OCI-M1 (cell line): Measurements from ENCODE around the gene TMEM135.
"Not testable (repeated sequence)": the region's sequence is repeated elsewhere in the genome, so short reads cannot be mapped to it uniquely, and the experiment has no call there.

ENCODE experiments used
- DNase-seq: peaks from one replicate; lab custom pipeline; 2025; lab: John Stamatoyannopoulos, UW

TMEM135 gene

DNA sequence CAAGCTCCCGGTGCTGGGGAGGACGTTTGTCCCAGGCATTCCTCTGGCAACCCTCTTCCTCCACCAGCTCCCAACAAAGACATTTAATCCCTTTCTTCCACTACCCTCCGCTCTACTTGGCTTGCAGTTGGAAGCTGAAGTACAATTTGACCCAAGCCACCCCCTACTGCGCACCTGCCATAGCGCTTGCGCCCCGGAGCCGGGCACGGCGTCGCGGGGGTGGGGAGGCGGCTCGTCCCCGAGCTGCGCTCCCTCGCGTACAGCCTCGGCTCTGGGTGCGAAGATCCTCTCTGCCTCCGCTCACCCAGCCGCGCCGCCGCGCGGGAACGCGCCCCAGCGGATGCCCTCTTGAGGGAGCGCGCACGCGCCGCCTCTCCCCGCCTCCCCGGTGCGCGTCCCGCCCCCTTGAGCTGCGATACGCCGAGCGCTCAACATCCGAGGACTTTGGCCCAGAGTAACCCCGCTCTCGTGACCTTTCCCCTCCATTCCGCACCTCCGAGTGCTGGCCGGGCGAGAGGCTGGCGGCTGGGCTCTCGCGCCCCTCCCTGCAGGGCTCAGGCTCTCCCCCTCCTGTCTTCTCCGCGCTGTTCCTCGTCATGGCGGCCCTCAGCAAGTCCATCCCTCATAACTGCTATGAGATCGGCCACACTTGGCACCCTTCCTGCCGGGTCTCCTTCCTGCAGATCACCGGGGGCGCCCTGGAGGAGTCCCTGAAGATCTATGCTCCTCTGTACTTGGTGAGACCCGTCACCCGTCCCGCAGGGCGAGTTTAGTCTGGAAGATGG, at the start of gene TMEM135:
TSS of gene TMEM135 (plus strand) at position 485 of the 785 bp plus-strand sequence. CDS start at position 597, 112 bp downstream.
- peak; percentile 100 for DNase-seq

DNA sequence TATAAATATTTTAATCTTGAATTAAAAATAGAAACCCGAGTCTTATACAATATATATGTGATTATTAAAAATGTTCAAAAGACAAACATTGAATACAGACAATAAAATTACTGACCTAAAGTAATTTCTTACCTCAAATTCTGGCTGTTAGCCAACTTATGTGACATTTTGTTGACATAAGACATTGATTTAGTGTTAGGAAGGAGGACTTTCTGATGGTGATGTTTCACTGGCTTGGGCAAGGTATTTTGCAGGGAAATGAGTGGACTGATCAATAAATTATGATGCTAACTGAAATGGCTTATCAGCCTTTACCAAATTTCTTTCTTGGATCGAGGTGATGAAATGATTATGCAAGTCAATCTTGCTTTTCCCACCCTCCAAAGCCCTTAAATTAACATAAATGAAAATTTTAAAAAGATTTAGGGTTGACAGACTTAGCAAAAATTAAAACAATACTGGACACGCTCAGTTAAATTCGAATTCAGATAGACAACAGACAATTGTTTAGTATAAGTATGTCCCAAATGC, 49.3 kb upstream of the TMEM135 start:
- DNase-seq: no peak

DNA sequence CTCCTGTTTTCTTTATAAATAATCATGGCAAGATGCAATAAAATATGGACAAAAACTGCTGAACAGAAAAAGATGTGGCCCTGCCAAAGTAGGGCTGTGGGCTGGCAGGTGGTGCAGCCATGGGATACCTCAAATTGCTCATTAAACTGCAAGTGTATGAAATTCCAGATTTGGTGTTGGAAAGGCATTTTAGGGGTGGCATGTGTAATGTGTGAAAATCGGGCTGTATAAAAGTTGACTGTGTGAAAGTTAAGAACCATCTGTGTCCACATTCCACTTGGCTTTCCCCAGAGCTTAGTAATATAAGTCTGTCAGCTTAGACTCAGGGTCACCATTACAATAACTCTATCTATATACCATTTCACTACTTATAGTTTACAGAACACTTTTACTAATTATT, 47.7 kb upstream of the TMEM135 start:
- no peak for DNase-seq

DNA sequence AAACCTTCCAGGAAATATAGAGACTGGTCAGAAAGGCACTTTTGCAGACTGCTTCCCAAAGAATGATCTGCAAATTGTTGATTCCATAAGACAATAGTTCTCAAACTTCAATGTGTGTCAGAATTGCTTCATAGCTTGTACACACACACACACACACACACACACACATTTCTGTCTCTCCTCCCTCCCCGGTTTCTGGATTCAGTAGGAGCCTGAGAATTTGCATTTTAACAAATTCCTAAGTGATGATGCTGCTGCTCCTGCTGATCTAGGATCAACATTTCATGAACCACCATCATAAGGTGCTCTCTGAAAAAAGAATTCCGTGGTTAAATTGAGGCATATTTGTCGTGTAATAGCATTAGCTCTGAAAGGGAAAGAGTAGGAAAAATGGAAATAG, 47.2 kb upstream of the TMEM135 start:
- DNase-seq: no peak

DNA sequence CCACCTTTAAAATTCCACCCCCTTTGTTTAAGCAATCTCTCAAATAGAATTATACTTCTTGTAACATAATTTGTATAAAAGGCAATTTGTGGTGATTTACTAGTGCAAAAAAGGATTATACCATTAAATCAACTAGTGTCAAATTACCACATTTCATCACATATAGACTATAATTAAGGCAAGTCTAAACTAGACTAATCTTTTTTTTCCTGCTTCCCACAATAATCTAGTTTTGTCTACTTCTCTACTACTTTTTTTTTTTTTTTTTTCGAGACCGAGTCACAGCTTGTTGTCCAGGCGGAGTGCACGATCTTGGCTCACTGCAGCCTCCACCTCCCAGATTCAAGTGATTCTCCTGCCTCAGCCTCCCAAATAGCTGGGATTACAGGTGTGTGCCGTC, 46.4 kb upstream of the TMEM135 start:
- DNase-seq: no peak

DNA sequence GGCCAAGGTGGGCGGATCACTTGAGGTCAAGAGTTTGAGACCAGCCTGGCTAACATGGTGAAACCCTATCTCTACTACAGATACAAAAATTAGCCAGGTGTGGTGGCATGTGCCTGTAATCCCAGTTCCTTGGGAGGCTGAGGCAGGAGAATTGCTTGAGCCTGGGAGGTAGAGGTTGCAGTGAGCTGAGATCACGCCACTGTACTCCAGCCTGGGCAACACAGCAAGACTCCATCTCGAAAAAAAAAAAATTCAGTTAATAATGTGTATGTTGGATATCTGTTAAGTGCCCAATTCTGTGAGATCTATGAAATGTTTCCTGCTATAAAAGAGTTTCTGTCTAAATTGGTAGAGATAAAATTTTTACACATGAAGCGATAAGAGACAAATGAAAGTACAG, 45.4 kb upstream of the TMEM135 start:
- DNase-seq: not testable (repeated sequence)

DNA sequence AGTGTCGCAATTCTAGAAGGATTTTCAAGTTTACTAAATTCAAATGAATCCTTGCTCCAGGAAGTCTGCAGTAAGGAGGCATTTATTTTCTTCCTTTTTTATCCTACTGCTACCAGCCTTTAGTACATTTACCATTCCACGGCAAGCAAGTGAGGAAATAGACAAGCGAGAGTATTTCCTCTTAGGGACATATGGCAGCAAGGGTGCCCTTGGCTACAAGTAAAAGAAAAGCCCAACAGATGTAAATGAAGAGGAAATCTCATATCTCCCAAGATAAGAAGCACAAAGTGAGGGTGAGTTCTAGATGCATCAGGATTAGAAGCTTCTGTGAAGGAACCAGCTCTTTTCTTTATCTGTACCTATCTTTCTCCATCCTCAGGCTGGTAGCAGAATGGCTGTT, 44.7 kb upstream of the TMEM135 start:
- DNase-seq: no peak

DNA sequence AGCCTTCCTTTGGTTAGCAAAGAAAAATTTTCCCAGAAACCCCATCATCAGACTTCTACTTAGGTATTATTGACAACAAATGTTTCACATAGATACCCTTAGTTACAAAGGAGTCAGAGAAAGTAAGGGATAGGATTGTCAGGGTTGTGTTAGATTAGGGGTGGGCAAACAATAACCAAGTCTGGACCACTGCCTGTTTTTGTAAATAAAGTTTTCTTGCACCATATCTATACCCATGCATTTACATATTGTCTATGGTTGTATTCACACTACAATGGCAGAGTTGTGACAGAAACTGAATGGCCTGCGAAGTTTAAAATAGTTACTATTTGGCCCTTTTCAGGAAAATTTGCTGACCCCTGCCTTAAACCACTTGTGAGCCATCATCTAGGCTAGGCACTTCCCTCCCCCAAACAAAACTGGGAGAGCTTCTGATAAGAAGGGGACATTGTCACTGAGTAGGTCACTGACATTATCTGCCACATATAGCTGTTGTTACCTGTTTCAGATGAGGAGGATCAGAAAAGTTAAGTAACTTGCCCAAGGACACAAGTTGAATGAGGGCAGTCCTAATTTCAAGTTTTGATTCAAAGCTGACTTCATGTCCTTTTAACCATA, 40.7 kb upstream of the TMEM135 start:
- peak; percentile 60 for DNase-seq

DNA sequence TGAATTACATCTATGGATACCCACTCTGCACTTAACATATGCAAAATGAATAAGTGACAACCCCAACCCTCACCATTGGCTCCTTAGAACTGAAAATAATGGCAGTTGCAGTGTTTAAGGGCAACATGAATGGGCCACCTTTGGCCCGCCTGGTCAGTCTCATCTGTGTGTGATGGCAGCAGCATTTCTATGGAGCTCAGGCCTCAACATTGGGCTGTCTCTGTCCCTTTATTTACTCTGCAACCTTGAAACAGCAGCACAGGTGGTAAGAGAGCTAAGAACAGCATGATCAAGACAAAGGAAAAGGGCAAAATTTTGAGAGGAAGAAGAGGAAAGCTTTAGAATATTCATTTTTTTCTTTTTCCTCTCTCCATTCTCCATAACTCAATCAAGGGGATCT, 38.3 kb upstream of the TMEM135 start:
- no peak for DNase-seq

DNA sequence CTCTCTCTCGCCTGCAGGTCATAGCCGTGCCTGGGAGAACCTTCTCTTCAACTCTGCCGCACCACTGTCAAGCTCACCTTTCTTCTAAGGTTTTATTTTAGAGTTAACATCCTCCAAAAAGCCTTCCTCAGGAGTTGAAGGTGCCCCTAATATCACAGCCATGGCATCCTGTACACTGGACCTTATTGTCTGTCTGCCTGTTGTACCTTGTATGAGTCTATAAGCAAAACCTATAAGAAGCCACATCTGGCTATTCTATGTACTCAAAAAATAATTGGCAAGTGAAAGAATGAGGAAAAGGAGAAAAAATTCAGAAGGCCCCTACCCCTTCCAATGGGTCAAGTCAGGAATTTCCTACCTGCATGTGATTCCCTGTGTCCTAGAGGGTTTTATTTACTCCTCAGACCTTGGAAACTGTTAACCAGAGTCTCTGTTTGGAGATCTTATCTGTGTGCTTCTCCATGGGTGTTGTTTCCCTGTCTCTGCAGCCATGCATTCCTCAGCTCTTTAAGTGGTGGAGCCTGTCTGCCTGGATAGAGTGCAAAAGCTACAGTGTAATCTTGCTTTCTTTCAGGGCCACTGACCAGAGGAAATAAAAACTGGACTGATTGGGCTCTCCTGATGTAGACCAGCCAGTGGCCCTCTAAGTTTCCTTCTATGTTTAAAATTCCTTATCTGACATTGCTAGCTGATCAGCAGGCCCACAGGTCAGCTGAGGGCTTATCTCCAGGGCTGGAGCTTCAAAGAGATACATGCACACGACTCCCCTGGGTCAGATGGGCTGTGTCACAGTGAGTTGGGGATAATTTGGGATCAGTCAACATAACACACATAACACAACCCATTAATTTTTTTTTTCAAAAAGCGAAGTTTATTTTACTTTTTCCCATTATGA, 37.6 kb upstream of the TMEM135 start:
- peak; percentile 99 for DNase-seq

DNA sequence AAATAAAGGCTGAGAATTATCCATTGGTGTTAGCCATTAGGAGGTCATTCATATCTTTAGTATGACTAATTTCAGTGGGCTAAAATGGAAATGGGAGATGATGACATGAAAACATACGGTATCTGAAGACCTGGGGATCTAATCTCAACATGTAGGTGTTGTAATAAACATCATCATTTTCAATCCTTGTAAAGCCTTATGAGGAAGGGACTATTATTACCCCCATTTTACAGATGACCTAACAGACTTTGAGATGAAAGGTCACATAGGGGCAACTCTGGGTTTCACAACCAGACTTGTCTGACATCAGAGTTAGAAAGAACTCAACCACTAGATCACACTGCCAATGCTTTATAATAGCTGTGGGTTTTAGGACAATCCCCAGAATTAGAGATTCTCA, 34.8 kb upstream of the TMEM135 start:
- DNase-seq: peak; percentile 77

DNA sequence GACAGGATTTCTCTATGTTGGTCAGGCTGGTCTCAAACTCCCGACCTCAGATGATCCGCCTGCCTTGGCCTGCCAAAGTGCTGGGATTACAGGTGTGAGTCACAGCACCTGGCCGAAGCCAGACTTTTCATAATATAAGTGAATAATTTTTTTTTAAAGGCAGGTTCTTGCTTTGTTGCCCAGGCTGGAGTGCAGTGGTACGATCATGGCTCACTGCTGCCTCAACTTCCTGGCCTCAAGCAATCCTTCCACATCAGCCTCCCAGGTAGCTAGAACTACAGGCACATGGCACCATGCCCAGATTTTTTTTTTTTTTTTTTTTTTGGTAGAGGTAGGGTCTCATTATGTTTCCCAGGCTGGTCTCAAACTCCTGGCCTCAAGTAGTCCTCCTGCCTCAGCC, 33.5 kb upstream of the TMEM135 start:
- DNase-seq: not testable (repeated sequence)

DNA sequence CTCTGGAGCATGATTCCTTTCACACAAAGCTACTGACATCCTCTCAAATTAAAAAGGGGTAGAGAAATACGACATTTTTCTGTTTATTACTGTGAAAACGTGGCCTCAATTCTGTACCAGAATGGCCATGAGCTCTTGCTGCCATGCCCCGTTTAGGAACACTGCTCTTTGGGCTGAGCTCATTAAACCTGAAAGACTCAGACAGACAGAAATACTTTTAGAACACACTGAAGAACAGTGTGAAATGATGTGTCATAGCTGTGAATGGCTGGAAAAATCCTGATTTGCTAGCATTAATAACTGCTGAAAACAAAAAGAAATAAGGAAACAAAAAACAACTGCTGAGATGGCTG, 32.2 kb upstream of the TMEM135 start:
- no peak for DNase-seq

DNA sequence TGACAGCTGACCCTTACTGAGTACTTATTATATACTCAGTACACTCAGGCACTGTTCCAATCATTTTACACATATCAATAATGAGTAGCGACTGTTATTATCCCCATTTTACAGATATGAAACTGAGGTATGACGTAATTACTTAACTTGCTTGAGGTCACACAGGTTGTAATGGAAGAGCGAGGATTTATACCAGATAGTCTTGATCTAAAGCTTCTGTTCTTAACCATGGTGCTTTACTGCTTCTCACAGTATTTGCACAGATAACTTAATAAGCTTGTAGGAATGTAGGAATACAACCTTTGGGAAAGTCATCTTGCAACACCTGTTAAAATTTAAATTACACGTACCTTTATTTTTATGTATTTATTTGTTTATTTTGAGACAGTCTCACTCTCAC, 31.7 kb upstream of the TMEM135 start:
- DNase-seq: no peak

DNA sequence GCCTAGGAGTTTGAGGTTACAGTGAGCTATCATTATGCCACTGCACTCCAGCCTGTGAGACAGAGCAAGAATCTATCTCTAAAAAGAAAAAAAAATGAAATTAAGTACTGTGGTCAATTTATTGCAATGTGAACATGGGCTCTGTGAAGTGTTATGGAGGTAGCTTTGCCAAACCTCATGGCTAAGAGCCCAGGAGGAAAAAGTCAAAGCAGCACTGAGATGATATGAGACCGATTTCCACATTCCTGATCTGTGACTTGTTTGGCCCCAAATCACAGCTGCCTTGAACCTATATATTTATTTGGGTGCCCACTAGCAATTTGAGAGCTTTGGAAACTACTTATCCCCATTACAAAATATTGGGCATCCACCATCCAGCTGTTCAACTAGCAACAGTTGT, 29.8 kb upstream of the TMEM135 start:
- DNase-seq: no peak

DNA sequence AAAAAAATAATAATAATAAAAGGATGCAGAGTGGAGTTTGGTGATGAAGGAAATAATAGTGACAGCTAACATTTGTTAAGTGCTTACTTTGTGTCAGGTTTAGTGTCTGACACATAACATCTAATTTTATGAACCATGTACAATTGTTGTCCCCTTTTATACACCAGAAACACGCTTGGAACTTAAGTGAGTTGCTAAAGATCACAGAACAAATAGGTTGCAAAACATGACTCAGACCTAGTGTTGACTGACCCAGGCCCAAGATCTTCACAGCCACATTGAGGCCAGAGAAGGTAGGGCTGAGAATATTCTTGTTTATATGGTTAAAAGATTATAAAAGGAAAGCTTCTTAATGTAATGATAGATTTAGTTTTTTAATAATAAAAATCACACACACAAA, 25.6 kb upstream of the TMEM135 start:
- no peak for DNase-seq

DNA sequence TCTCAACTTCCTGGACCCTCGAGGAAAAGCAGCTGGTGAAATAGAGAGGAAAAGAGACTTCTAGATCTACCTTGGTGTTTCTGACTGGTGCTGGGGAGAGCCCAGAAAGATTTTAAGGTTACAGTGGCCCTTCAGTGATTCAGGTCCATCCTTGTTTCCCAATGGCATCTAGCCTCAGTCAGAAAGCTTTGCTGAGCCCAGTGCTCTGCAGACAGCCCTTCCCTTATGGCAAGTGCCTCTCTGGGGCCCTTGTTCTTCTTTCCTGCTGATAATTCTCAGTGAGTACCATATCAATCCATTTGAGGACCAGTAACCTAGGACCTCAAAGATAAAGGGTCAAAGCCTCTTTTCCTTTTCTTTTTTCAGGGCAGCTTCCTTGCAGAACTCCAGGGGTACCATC, 25.1 kb upstream of the TMEM135 start:
- no peak for DNase-seq

DNA sequence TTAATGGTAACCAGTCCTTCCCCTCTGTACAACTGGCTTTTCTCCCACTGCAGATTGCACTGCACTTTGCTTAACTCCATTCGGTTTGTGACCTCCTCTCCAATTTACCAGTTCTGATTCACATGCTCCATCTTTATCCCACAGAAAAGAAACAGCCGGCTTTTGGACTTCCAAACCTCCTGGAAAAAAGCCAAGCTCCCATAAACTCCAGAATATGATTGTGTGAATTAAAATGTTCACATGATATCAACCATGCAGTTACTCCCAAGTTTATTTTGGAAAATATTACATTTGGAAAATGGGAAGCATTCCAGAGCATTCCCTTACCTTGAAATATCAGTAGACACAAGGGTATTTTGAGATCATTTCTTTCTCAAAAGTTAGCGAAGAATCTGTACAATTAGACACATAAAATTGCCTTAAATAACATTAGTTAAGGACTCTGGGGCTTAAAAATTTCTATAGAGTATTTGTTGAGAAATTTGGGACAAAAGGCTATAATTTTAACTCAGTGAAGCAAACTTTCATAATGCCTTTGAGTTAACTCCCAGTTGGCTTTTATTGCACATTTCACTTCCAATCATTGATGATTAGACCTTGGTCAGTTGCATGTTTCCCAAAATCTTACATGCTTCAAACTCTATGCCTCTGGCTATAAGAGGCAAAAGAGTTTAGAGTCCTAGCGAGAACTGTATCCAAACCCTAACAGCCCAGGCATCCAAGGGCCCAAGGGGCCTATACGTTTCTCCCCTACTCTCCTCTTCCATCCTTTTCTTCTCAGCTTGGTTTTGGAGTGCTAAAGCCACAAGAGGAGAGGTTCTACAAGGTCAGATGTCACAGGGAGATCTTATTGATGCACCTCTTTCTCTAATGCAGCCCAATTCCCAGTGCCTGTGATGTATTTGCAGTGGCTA, 23.6 kb upstream of the TMEM135 start:
- DNase-seq: no peak

DNA sequence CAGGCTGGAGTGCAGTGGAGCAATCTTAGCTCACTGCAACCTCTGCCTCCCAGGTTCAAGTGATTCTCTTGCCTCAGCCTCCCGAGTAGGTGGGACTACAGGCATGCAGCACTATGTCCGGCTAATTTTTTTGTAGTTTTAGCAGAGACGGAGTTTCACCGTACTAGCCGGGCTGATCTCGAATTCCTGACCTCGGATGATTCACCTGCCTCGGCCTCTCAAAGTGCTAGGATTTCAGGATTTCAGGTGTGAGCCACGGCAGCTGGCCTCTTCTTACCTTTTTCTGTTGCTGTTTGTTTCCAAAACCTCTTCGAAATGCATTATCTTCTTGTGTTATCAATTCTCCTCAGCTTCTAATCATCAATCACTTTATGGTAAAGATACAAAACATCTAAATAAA, 22.1 kb upstream of the TMEM135 start:
- DNase-seq: no peak

DNA sequence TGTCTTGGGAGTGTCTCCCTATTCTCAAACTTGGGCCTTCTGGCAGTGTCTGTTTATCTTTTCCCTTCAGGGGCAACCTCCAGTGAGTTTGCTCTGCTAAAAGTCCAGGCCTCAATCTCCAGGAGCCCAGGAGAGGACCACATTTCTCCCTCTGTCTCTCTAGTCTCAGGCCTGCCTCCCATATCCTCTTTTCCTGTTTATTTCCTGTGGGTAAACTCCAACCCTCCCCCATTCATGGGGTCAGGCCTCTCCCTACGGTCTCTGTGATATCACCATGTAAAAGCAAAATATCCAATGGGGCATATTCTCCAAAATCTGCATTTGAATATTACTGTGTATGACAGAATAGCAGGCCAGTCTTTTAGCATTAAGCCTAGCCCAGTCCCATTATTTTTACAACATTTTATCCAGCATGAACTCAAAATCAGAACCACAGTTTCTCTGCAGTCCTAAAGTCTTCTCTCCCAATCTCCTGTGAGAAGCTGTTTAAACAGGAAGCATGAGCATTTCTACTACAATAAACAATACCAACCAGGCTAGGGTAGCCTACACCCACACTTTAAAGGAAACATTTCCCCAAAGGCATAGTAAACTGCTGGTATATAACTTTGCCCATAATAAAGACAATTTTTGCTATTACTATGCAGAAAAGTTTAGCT, 18.0 kb upstream of the TMEM135 start:
- no peak for DNase-seq

DNA sequence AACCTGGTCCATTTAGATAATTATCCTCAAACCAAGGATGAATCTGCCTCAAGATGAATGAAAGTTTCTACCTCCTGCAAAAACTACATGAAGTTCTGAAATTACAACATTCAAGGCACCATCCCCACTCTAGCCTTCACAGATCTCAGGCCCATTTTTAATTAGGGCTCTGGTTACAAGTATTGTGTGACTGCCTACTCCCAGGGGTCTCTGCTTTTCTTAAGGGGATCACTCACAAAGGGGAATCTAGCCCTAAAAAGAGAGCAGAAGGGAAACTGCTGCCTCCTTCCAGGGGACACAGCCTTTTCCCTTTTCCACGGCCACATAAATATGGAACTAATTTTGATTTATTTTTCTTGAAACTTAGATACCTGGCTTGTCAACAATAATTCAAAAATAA, 17.4 kb upstream of the TMEM135 start:
- DNase-seq: no peak
